ENCODE results near the gene IFT122.
"Not testable (repeated sequence)": the region's sequence is repeated elsewhere in the genome, so short reads cannot be mapped to it uniquely, and the experiment has no call there.

Gene IFT122

DNA sequence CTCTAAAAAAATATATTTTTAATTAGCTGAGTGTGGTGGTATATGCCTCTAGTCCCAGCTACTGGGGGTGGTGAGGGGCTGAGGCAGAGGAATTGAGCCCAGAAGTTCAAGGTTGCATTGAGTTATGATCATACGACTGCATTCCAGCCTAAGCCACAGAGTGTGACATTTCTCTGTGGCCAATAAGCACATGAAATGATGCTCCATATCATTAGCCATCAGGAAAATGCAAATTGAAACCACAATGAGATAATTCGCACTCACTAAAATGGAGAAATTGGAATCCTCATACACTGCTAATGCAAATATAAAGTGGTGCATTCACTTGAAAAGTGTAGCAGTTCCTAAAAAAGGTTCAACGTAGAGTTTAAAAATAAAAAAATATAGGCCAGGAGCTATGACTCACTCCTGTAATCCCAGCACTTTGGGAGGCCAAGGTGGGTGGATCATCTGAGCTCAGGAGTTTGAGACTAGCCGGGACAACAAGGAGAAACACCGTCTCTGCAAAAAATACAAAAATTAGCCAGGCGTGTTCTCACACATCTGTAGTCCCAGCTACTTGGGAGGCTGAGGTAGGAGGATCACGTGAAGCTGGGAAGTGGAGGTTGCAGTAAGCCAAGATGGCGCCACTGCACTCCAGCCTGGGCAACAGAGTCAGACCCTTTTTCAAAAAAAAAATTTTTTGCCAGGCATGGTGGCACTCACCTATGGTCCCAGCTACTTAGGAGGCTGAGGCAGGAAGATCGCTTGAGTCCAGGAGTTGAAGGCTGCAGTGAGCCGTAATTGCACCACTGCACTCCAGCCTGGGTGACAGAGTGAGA is 35.2 kb downstream of the IFT122 start:
- DNase-seq: no peak

DNA sequence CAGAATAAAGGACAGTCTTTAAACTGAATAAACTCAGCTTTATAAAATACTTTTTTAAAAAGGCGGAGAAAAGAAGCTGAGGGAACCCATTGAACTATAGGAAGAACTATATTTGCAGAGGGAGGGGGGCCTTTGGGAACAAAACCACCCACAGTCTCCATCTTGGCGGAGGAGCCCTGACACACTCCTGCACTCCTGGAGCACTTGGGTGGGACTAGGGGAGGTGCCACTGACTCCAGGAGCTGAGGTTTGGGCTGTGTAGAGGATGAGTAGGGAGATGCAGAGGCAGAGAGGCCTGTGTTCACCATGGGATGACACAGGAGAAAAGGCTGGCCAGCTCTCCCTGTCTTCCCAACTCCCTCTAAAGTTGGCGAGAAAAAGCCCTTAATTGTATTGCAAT is 35.8 kb downstream of the IFT122 start:
- no peak for DNase-seq

DNA sequence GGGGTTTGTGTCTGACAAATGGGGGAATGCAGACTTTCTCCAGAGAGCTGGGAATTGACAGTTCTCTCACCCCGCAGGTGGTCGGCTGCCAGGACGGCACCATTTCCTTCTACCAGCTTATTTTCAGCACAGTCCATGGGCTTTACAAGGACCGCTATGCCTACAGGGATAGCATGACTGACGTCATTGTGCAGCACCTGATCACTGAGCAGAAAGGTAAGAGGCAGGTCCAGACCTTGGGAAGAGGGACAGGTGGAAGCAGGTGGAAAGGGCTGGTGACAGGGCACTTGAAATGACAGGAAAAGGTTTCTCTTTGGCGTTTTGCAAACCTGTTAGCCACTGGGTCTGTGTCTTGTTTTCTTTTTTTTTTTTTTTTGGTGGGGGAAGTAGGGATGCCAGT is 36.6 kb downstream of the IFT122 start:
- DNase-seq: no peak

DNA sequence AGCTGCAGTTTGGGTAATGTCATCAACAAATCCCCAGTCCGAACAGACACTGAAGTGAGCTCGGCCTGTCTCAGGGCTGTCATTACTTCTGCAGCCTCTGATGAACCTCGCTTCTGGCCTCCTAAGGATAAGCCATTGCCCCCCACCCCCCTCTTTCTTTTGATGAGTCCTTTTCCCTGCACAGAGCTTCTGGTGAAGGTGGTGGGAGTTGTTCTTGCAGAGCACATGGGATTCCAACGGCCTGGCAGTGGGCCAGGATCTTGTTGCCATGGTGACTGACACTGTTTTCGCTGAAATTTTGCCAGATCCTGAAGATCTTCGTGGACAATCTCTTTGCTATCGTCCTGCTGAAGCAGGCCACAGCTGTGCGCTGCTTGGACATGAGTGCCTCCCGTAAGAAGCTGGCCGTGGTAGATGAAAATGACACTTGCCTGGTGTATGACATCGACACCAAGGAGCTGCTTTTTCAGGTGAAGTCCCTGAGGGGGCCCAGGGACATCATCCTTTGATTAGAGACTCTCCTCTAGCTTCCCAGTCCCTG is 41.3 kb downstream of the IFT122 start:
- DNase-seq: not testable (repeated sequence)

DNA sequence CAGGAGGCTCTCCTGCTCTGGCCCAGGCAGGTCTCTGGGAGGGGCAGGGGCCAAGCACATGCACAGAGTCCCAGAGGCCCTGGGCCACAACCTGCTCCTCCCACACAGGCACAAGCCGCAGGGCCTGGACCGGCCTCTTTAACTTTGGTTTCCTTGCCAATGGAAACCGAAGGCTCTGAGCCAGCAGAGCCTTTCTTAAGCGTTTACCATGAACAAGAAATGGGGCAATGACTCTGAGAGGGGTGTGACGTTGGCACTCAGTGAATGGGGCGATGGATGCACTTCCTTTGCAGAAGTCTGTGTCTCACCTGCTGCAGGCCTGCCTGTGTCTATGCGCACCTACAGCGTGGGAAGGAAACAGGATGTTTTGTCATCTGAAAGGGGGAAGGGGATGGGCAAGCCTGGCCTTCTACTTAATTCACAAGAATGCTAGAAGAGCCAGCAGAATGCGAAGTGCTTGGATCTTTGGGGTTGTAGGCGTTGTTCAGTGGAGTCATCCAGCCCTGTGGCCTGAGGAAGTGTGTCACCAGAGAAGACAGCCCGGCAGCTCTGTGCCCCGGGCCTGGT is 41.8 kb downstream of the IFT122 start:
- no peak for DNase-seq

DNA sequence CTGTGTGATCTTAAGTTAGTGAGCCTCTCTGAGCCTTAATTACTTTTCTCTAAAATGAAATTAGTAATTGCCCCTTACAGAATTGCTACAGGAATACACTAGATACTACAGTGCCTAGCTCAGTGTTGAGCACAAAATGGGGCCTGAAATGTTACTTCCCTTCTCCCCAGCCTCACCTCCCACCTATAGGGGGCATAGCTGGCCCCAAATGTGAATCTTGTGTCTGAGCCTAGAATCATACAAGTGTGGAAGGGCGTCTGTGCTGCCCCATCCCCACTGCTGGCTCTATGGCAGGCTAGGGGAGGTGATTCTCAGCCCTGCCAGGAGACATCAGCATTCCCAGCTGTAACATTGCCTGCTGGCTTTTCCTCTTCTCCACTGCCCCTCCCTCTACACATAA is 42.7 kb downstream of the IFT122 start:
- no peak for DNase-seq

DNA sequence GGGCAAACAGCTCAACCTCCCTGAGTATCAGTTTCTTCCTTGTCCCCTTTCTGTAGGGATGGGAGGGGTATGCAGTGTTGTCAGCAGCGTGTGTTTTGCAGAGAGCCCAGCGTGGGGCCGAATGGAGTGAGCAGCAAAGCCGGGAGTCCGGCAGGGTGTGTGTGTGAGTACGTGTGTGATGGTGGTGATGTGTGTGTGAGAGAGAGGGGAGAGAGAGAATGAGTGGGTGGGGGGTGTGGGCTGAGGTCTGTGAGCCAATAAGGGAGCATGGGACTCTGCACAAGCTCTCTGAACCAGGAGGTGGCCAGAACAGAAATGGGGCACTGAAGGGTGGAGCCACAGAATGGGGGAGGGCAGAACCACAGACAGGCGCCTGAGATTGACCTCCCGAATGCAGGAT is 43.8 kb downstream of the IFT122 start:
- DNase-seq: no peak

DNA sequence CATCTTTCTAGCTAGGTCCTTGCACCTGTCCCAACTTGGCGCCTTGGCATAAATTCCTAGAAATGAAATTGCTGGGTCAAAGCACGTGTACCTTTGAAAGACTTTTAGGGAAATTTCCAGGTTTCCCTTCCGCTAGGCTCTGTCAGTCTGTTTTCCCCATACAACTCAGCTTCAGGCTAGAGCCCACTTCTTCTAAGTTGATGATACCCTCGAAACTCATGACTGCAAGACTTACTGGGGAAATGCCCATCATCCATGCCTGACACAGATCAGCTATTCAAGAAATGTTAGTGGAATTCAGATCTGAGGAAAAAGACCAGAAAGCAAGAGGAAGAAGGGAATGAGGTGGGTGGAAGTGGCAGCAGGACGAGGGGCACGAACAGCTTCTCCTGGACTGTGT is 45.1 kb downstream of the IFT122 start:
- not testable (repeated sequence) for DNase-seq

DNA sequence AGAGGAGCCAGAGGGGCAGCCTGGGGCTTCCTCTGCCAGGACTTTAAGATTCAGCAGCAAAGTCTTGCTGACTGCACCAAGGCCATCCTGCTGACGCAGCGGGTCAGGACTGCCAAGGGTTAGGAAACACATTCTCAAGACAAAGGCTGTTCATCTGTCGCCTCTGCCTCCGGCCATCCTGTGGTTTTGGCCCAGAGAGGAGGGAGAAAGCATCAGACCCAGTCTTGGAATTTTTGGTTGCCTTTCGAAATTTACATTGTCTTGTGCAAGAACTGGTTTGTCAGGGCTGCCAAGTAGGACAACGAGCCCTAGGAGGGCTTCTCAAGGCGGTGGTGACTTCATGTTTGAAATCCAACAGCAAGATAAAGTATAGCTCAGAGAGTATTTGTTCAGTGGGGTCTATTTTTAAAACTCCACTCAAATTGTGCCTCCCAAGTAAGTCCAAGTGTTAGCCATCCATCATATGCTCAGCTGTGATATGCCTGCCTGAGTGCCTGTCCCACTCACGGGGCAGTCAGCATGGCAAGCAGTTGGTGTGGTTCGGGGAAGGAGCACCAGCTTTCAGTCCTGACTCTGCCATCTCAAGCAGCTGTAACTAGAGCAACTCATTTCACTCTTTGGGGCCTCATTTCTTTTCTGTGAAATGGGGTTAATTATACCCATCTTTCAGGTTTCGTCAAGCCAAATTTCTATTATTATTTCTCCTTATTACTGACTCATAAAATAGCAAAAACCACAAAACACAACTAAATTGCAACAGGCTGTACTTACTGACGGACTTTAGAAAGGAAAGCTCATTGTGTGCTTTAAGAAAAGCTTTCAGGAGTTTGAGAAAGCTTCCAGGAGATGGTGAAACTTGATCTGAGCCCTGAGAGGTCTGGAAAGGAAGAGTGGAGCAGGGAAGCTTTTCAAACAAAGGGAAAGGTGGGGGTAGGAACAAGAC is 46.0 kb downstream of the IFT122 start:
- no peak for DNase-seq

DNA sequence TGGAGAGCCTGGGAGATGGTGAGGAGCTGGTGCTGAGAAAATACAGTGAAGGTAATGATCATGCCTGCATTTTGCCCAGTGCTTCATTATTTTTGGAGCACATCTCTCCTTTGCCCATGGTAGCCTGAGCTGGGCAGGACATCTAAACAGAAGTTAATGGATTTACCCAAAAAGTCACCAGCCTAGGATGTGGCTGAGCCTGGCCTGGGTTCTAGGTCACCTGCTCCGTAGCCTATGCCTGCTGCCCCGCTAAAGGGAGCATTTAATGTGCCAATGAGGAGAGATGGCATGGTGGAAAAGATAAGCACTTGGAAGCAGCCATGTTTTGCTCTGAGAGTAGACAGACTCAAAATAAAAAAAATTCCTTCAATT is 46.6 kb downstream of the IFT122 start:
- no peak for DNase-seq

DNA sequence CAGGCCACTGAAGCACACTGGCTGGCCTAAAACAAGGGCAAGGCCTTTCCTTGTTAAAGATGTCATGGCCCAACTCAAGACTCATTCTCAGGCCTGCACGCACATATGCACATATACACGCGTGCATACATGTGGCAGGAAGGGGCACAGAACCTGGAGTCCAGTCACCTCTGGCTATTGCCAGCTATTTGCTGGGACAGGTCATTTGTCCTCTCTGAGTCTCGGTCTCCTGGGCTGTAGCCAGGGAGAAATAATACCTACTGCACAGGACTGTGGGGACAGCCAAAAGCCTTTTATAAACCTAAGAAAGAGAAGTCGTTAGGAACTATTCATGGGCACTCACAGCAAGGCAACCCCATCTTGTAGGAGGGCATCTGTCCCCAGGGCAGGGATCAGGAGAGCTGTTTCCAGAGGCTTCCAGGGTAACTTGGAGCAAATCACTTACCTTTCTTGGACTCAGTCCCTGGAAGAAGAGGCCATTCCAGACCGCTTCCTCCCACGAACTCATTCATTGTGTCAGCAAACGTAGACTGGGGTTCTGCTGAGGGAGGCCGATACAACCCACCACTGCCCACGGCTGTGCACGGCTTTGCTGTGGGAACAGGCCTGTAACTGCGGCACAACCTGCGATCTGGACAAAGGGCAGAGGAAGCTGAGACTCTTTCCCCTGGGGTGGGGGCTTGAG is 47.3 kb downstream of the IFT122 start:
- no peak for DNase-seq

DNA sequence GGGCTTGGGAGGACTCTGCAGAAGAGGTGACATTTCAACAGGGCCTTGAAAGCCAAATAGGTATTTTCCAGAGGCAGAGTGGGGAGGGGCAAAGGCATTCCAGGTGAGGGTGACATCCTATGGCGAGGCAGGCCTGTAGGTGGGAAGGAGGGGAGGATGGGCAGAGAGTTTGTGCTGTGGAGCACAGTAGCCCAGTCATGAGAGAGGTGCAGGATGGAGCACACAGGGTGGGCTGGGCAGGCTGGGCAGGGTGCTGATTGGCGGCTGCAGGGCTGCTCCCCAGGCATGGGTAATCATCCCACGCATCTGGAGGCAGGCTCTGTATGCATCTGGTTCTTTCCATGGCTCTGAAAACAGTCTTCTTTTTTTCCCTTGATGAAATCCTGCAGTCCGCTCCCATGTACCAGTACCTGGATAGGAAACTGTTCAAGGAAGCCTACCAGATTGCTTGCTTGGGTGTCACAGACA is 47.9 kb downstream of the IFT122 start:
- DNase-seq: not testable (repeated sequence)

DNA sequence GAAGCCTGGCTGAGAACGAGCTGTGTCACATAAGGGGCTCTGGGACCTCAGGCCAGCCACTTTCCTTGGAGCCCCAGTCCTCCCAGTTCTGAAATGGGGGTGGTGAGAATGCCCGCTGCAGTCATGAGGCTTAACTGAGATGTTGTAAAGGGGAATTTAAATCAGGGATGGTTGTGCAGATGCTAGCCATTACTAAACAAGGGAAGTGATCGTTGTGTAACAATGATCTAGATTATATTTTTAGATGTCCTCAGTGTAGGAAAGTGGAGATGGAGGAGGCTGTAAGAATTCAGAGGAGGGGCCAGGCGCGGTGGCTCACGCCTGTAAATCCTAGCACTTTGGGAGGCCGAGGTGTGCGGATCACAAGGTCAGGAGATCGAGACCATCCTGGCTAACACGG is 49.2 kb downstream of the IFT122 start:
- DNase-seq: not testable (repeated sequence)

DNA sequence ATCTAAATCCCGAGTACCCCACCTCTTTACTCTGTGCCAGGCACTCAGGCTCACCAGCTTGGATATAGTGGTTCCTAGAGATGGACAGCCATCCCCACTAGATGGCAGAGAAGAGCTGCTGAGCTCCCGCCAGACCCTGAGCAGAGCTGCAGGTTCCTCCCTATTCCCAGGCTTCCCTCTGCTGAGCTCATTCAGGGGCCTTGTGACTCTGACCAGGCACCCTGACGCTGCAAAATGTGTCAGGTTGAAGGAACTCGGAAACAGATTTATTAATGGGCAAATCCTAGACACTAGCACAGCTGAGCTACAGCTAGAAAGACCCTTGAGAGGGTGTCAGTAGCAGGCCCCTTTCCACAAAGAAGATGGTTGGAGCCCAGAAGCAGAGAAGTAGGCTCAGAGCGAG is 50.2 kb downstream of the IFT122 start:
- peak; percentile 45 for DNase-seq

DNA sequence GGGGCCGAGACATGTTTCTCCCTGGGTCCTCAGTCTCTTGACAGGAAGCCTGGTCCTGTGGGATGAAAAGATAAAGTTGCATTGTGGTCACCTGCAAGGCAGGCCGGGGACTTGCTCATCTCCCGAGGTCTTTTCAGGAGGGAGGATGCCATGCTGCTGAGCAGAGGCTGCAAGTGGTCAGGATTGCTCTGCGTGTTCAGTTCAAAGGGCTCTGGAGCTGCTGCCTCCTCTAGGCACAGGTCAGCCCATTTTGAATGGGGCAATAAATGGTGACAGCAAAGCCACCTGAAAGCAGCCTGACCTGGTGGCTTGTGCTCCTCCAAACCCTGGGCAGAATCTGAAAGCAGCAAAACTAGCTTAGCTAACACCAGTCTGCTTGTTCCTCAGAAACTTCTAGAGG is 51.1 kb downstream of the IFT122 start:
- not testable (repeated sequence) for DNase-seq

DNA sequence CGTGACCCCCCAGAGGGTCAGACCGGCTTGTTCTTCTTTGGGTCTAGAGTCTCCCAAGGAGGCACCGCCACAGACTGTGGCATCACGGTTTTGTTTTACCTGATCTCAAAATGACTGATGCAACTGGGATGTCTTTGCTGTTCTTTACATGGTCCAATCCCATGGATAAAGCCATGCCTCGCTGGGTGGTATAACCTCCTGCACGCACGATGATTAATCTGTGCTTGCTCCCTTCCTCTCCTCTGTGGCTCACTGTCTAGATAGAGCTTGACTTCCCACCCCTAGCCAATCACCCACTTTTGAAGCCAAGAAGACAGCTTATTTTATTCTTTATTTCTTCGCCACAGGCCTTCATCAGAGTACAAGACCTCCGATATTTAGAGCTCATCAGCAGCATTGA is 51.8 kb downstream of the IFT122 start:
- DNase-seq: no peak

DNA sequence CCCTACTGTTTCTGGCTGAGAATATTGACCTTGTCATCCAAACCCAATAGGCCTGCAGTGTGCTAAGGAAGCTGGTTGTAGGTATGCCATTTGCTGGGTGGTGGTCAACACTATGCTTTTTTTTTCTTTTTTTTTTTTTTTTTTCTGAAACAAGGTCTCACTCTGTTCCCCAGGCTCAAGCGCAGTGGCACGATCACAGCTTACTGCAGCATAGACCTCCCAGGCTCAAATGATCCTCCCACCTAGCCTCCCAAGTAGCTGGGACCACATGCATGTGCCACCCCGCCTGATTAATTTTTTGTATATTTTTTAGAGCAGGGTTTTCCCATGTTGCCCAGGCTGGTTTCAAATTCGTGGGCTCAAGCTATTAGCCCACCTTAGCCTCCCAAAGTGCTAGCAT is 52.7 kb downstream of the IFT122 start:
- no peak for DNase-seq

DNA sequence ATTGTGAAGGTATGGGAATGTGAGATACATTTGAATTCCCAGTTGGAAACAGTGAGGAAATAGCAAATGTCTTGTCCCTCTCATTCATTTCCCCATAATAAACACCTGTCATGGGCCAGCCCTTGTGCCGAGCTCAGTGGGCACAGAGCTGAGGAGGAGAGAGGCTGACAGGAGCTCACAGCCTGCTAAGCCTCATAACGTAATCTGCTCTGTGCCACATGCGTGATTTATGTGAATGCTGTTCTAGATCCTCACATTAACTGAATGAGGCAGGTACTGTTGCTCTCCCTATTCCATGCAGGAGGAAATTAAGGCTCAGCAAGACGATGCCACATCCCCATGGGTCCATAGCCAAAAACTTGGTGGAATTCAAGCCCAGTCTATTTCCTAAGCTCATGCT is 53.2 kb downstream of the IFT122 start:
- no peak for DNase-seq

DNA sequence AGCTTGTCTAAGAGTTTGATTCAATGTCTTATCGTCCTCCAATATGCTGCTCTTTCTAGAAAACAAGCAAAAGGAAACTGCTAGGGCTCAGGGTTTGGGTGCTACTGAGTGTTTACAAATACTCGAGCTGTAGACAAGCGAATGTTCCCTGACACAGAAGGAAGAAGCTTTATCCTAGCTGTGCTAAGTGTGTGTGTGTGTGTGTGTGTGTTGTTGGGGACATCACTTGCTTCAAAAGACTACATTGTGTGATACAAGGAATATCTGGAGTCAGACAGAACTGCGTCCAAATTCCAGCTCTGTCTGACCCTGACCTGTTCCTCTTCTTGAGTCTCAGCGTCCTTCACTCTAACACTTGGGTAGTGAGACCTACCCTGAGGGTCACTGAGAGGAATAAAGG is 54.5 kb downstream of the IFT122 start:
- not testable (repeated sequence) for DNase-seq

DNA sequence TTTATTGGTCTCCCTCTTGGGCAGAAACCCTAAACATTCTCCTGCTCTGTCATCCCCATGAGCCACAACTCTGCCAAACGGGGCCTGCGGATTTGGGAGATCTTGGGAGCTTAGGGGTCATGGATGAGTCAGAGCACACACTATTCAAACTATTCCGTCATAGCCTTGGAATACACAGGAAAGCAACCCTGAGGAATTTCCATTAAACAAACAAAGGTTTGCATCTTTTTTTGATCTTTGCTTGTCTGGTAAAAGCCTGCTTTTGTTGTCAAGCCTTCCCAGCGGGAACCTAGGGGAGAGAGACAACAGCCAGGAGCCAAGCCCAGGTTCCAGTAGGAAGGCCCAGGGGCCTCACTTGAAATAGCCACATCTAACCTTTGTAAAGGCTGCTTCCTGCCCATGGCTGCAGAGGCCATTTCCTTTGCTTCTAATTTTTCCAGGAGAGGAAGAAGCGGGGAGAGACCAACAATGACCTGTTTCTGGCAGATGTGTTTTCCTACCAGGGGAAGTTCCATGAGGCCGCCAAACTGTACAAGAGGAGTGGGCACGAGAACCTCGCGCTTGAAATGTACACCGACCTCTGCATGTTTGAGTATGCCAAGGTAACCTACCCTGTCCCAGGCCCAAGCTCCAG is 55.1 kb downstream of the IFT122 start:
- not testable (repeated sequence) for DNase-seq

DNA sequence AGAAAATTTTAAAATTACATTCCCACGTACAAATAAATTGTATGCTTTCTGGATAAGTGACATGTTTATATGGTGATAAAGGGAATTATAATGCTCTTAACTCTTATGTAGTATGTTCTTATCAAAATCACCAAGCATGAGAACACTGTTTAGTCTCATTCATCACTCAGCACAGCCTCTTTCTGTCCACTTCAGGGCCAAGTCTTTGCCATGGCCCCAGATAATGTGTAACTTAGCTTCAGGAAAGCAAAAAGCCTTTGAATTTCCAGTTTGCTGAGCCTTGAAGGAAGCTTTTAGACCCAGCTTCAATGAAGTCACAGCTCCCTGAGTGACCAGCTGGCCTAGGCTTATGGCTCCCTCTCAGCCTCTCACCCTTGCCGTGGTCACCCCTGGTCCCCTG is 57.9 kb downstream of the IFT122 start:
- not testable (repeated sequence) for DNase-seq

Measured in NCI-H345 (cell line).